HEK293T (cell line): ENCODE data around the gene RNF32.

Experiments used
- CTCF ChIA-PET: fragments of 350-600 bp; formaldehyde crosslinking; extraction: SDS; loops from one replicate; lab custom pipeline; 2021; ENCODE audit warnings: antibody characterized with exemption, inconsistent platforms; lab: Yijun Ruan, JAX
- POLR2A ChIA-PET: fragments of 350-600 bp; formaldehyde crosslinking; extraction: SDS; loops from one replicate; lab custom pipeline; 2020; ENCODE audit warnings: antibody characterized with exemption, inconsistent platforms; lab: Yijun Ruan, JAX
- DNase-seq: peaks from one replicate; pipeline ENCODE4 v3.0.0; 2012; ENCODE audit warnings: mixed read lengths; ENCODE audit errors: extremely low spot score
- ARNT ChIP-seq: fragments of 450-650 bp; IDR thresholded peaks from 2 replicates; pipeline ENCODE4 v1.6.1; 2017; ENCODE audit warnings: mild to moderate bottlenecking
- BHLHE40 ChIP-seq: fragments of 450-650 bp; IDR thresholded peaks from 2 replicates; pipeline ENCODE4 v1.6.1; 2016; ENCODE audit warnings: mild to moderate bottlenecking, moderate library complexity, borderline replicate concordance
- CTBP1 ChIP-seq: fragments of 450-650 bp; IDR thresholded peaks from 2 replicates; pipeline ENCODE4 v1.6.1; 2016; ENCODE audit warnings: borderline replicate concordance
- ELF4 ChIP-seq: fragments of 450-650 bp; IDR thresholded peaks from 2 replicates; pipeline ENCODE4 v1.6.1; 2017; ENCODE audit warnings: antibody characterized with exemption
- FOXA1 ChIP-seq: fragments of 450-650 bp; IDR thresholded peaks from 2 replicates; pipeline ENCODE4 v1.6.1; 2016; ENCODE audit warnings: mild to moderate bottlenecking
- FOXK2 ChIP-seq: fragments of 450-650 bp; IDR thresholded peaks from 2 replicates; pipeline ENCODE4 v1.6.1; 2016; ENCODE audit warnings: mild to moderate bottlenecking
- FOXM1 ChIP-seq: fragments of 450-650 bp; IDR thresholded peaks from 2 replicates; pipeline ENCODE4 v1.6.1; 2017; ENCODE audit warnings: mild to moderate bottlenecking, borderline replicate concordance
- HDGF ChIP-seq: fragments of 450-650 bp; IDR thresholded peaks from 2 replicates; pipeline ENCODE4 v1.6.1; 2017; ENCODE audit warnings: antibody characterized with exemption, borderline replicate concordance
- L3MBTL2 ChIP-seq: fragments of 450-650 bp; conservative IDR thresholded peaks from 2 replicates; pipeline ENCODE4 v1.6.1; 2016; ENCODE audit warnings: mild to moderate bottlenecking
- LEF1 ChIP-seq: fragments of 450-650 bp; IDR thresholded peaks from 2 replicates; pipeline ENCODE4 v1.6.1; 2017; ENCODE audit warnings: mild to moderate bottlenecking, borderline replicate concordance
- NFRKB ChIP-seq: fragments of 450-650 bp; IDR thresholded peaks from 2 replicates; pipeline ENCODE4 v1.6.1; 2016; ENCODE audit warnings: mild to moderate bottlenecking, moderate library complexity
- SP1 ChIP-seq: fragments of 450-650 bp; IDR thresholded peaks from 2 replicates; pipeline ENCODE4 v1.6.1; 2017
- SUZ12 ChIP-seq: fragments of 450-650 bp; IDR thresholded peaks from 2 replicates; pipeline ENCODE4 v1.6.1; 2016; ENCODE audit warnings: mild to moderate bottlenecking
- TARDBP ChIP-seq: fragments of 450-650 bp; IDR thresholded peaks from 2 replicates; pipeline ENCODE4 v1.6.1; 2016
- ZNF384 ChIP-seq: fragments of 450-650 bp; IDR thresholded peaks from 2 replicates; pipeline ENCODE4 v1.6.1; 2016
- TF ChIP-seq, protein P1 (sequence below): fragments of 450-650 bp; IDR thresholded peaks from 2 replicates; pipeline ENCODE4 v1.6.1; 2016

Gene RNF32

DNA sequence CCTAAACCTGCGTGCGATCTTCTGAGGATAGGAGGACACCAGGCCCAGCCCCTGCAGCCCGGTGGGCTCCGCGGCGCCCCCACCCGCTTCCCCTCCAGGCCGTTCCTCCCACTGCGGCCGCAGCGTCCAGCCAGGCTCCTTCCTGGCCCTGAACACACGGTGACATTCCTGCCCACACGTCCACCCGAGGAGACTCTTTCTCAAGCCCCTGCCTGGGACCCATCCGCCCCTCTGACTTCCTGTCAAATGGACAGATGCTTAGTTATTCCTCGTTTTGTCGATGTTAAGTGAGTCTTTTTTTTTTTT is 32.4 kb upstream of the RNF32 start:
- POLR2A ChIA-PET: no interaction called here
- CTCF ChIA-PET: no interaction called here
- TF ChIP-seq SUZ12: no peak
- no peak for TF ChIP-seq FOXM1
- no peak for TF ChIP-seq ELF4
- TF ChIP-seq CTBP1: no peak
- TF ChIP-seq HDGF: no peak
- no peak for TF ChIP-seq ARNT
- no peak for TF ChIP-seq L3MBTL2
- no peak for TF ChIP-seq SP1
- no peak for TF ChIP-seq NFRKB
- TF ChIP-seq, protein P1, sequence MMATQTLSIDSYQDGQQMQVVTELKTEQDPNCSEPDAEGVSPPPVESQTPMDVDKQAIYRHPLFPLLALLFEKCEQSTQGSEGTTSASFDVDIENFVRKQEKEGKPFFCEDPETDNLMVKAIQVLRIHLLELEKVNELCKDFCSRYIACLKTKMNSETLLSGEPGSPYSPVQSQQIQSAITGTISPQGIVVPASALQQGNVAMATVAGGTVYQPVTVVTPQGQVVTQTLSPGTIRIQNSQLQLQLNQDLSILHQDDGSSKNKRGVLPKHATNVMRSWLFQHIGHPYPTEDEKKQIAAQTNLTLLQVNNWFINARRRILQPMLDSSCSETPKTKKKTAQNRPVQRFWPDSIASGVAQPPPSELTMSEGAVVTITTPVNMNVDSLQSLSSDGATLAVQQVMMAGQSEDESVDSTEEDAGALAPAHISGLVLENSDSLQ: no peak
- TF ChIP-seq LEF1: no peak
- no peak for TF ChIP-seq FOXK2
- no peak for TF ChIP-seq TARDBP
- DNase-seq: no peak

DNA sequence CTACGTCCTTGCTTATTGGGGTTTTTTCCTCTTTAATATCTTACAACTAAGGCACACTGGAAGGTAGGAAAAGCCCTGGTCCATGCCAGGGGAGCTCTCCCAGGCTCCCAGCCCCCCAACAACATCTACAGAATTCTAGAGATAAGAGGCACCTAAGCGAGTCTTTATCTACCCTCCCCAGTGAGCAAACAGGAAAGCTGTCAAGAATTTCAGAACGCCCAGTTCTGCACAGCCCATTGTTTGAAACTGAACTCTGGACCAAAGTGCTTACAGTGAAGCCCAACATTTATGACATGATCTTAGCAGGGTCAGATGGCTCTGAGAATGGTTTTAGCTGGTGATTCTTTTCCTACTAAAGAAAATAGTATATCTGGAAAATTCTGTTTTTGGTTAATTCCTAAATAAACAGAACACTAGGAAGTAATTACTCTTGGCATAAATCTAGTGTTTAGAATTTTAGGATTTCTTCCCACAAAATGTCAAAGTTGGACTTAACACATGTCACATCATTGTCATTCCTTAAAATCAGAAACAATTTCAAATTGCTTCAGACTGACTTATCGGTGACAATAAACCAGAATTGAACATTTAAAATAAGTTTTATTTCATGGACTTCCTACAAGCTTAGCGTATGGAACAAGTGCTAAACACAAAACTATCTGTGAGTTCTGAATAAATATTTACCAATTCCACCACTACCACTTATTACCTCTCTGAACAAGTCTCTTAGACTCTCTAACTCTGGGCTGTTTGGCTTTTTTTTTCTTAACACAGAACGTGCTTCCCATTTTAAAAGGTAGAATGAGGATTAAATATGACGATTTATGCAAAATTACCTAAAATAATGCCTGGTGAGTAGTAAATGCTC is 31.3 kb upstream of the RNF32 start:
- ChIA-PET POLR2A (no interaction called here), CTCF (no interaction called here)
- TF ChIP-seq ARNT (no peak), SUZ12 (no peak), FOXK2 (no peak), FOXM1 (no peak), ELF4 (no peak), FOXA1 (no peak), LEF1 (no peak), BHLHE40 (no peak), ZNF384 (no peak), L3MBTL2 (no peak), SP1 (no peak), NFRKB (no peak), CTBP1 (no peak), TARDBP (no peak), HDGF (no peak)
- TF ChIP-seq, protein P1: no peak
- DNase-seq: no peak

DNA sequence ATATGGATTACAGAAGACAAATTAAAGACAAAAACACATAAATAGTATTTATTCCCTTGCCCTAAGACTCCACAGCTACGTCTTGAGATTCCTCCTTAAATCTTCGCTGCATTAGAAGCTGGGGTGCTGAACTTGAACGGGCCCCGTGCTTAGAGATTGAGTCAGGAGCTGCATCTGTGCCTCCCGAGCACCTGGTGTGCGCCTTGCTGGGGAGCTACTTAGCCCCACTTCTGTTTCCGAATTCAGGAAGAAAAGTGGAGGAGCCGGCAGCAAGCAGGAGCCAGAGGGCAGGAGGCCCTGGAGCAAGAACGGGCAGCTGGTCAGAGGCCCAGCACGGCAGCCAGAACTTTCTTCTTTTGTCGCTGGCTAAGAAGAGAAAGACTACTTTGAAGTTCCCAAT is 30.4 kb upstream of the RNF32 start:
- no peak for DNase-seq
- ChIA-PET CTCF (no interaction called here), POLR2A (no interaction called here)
- TF ChIP-seq, protein P1: no peak
- TF ChIP-seq FOXA1 (no peak), ELF4 (no peak), SUZ12 (no peak), CTBP1 (no peak), ARNT (no peak), LEF1 (no peak), FOXM1 (no peak), HDGF (no peak), NFRKB (no peak), FOXK2 (no peak), TARDBP (no peak), BHLHE40 (no peak), ZNF384 (no peak)

DNA sequence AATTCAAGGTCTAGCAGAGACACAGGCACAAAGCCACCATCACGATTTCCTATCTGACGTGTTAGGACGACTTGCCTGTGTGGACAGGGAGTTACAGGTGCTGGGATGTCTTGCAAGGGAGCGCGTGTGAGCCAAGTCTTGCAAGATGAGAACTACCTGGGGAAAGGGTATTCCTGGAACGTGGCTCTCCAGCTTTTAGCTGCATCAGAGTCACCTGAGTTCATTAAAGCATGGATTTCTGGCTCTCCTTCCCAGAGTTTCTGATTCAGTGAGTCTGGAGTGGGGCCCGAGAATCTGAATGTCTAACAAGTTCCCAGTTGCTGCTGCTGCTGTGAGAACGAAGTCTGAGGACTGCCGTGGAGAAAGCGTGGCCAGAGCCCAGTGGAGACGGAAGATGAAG is 30.0 kb upstream of the RNF32 start:
- no peak for DNase-seq
- ChIA-PET POLR2A (no interaction called here), CTCF (no interaction called here)
- TF ChIP-seq ARNT: no peak
- TF ChIP-seq NFRKB: no peak
- TF ChIP-seq CTBP1: no peak
- no peak for TF ChIP-seq FOXA1
- TF ChIP-seq LEF1: no peak
- TF ChIP-seq SUZ12: no peak
- no peak for TF ChIP-seq TARDBP
- no peak for TF ChIP-seq ZNF384
- TF ChIP-seq HDGF: no peak
- no peak for TF ChIP-seq FOXK2
- TF ChIP-seq BHLHE40: no peak

DNA sequence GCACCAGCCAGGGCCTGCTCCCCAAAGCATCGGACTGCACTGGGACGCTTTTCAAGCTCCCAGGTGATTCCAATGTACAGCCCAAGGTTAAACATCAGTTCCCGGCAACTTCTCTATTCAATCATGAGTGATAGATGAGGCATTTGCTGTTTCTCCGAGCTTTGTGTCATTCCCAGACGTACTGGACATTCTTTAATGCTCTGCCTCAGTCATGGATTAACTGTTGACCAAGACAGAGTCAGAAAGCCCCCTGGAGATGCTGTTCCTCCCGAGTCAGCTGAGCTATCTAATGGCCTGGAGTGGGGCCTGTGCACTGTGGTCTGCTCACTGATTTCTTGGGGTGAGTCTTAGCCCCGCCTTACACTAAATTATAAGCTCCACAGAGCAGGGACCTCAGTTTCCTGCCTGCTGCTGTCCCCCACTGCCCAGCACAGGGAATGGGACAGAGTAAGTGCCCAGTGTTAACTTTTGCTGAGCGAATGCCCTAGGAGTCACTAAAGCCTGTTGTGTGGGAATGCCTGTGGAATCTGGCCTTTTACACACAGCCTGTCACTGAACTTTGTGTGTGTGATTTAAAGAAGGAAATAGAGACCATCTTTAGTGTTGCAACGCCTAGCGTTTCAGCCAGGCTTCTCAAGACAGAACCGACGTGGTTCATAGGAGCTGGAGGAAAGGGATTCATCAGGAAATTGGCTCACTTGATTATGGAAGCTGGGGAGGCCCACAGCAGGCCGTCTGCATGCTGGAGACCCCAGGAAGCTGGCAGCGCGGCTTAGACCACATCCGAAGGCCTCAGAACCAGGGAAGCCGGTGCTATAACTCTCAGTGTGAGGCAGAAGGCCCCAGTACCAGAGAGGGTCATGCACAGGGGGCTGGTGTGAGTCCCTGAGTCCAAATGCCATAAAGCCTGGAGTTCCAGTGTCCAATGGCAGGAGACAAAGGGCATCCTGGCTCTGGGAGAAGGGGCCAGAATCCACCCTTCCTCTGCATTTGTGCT is 29.3 kb upstream of the RNF32 start:
- no peak for DNase-seq
- no peak for TF ChIP-seq SP1
- TF ChIP-seq L3MBTL2: no peak
- TF ChIP-seq TARDBP: no peak
- no peak for TF ChIP-seq ELF4
- no peak for TF ChIP-seq ZNF384
- TF ChIP-seq, protein P1: no peak
- TF ChIP-seq NFRKB: no peak
- TF ChIP-seq ARNT: no peak
- no peak for TF ChIP-seq FOXA1
- TF ChIP-seq HDGF: no peak
- TF ChIP-seq CTBP1: no peak
- no peak for TF ChIP-seq LEF1
- TF ChIP-seq BHLHE40: no peak
- no peak for TF ChIP-seq SUZ12
- no peak for TF ChIP-seq FOXM1
- ChIA-PET POLR2A (no interaction called here), CTCF (no interaction called here)
